OCI-LY1 (cell line): ENCODE measurements around the gene RHEX.

ENCODE experiments used
- H2AFZ ChIP-seq: fragments of 200-600 bp; sonication (generic), shearing (Covaris generic); 2 replicates; pipeline ENCODE4 v1.6.0; 2014; ENCODE audit warnings: antibody characterized with exemption, mild to moderate bottlenecking, low read length
- H3F3A ChIP-seq: fragments of 200-600 bp; sonication (generic), shearing (Covaris generic); 2 replicates; pipeline ENCODE4 v1.6.0; 2014; ENCODE audit warnings: mild to moderate bottlenecking, antibody characterized with exemption, low read length, moderate library complexity; ENCODE audit not compliant: insufficient read depth
- H3K27ac ChIP-seq: fragments of 200-600 bp; sonication (generic); 2 replicates; pipeline ENCODE4 v1.5.1; 2014; ENCODE audit warnings: low read length, mixed run types, mild to moderate bottlenecking, low read depth; ENCODE audit not compliant: poor library complexity, severe bottlenecking
- H3K27me3 ChIP-seq: fragments of 200-600 bp; sonication (generic); 2 replicates; pipeline ENCODE4 v1.6.0; 2014; ENCODE audit warnings: antibody characterized with exemption, mild to moderate bottlenecking, low read length, moderate library complexity; ENCODE audit not compliant: insufficient read depth
- H3K36me3 ChIP-seq: fragments of 200-600 bp; sonication (generic); 2 replicates; pipeline ENCODE4 v1.6.1; 2014; ENCODE audit warnings: mild to moderate bottlenecking, antibody characterized with exemption, low read length, moderate library complexity, mixed read lengths; ENCODE audit not compliant: insufficient read depth
- H3K4me1 ChIP-seq: fragments of 200-600 bp; sonication (generic); 2 replicates; pipeline ENCODE4 v1.5.1; 2014; ENCODE audit warnings: mild to moderate bottlenecking, low read length, moderate library complexity; ENCODE audit not compliant: insufficient read depth, severe bottlenecking
- H3K4me2 ChIP-seq: fragments of 200-600 bp; sonication (generic), shearing (Covaris generic); 2 replicates; pipeline ENCODE4 v1.6.1; 2014; ENCODE audit warnings: low read length
- H3K4me3 ChIP-seq: fragments of 200-600 bp; sonication (generic); 2 replicates; pipeline ENCODE4 v1.5.1; 2014; ENCODE audit warnings: low read length, low read depth, mild to moderate bottlenecking, mixed read lengths; ENCODE audit not compliant: poor library complexity, severe bottlenecking
- H3K79me2 ChIP-seq: fragments of 200-600 bp; shearing (Covaris generic); 2 replicates; pipeline ENCODE4 v1.6.1; 2016; ENCODE audit warnings: mixed run types, low read length, mixed read lengths; ENCODE audit not compliant: insufficient read depth
- H3K9ac ChIP-seq: fragments of 200-600 bp; sonication (generic), shearing (Covaris generic); 2 replicates; pipeline ENCODE4 v1.6.1; 2014; ENCODE audit warnings: mild to moderate bottlenecking, low read length, mixed read lengths
- H3K9me2 ChIP-seq: fragments of 200-600 bp; sonication (generic), shearing (Covaris generic); 2 replicates; pipeline ENCODE4 v1.6.1; 2014; ENCODE audit warnings: low read depth, mild to moderate bottlenecking, low read length, mixed read lengths
- H3K9me3 ChIP-seq: fragments of 200-600 bp; shearing (Covaris generic); 2 replicates; pipeline ENCODE4 v1.6.1; 2014; ENCODE audit warnings: low read length, mixed read lengths
- H4K20me1 ChIP-seq: fragments of 200-600 bp; sonication (generic), shearing (Covaris generic); 2 replicates; pipeline ENCODE4 v1.6.0; 2016; ENCODE audit warnings: mild to moderate bottlenecking, low read length; ENCODE audit not compliant: insufficient read depth
- CTCF ChIP-seq: fragments of 200-600 bp; sonication (generic), shearing (Covaris generic); IDR thresholded peaks from 2 replicates; pipeline ENCODE4 v1.5.1; 2017; ENCODE audit warnings: mild to moderate bottlenecking, antibody characterized with exemption, low read length, moderate library complexity, mixed read lengths
- EZH2 ChIP-seq: fragments of 200-600 bp; sonication (generic), shearing (Covaris generic); IDR thresholded peaks from 2 replicates; pipeline ENCODE4 v1.8.0; 2017; ENCODE audit warnings: borderline replicate concordance, mixed run types, mild to moderate bottlenecking, antibody characterized with exemption, low read length, moderate library complexity, mixed read lengths

RHEX gene

DNA sequence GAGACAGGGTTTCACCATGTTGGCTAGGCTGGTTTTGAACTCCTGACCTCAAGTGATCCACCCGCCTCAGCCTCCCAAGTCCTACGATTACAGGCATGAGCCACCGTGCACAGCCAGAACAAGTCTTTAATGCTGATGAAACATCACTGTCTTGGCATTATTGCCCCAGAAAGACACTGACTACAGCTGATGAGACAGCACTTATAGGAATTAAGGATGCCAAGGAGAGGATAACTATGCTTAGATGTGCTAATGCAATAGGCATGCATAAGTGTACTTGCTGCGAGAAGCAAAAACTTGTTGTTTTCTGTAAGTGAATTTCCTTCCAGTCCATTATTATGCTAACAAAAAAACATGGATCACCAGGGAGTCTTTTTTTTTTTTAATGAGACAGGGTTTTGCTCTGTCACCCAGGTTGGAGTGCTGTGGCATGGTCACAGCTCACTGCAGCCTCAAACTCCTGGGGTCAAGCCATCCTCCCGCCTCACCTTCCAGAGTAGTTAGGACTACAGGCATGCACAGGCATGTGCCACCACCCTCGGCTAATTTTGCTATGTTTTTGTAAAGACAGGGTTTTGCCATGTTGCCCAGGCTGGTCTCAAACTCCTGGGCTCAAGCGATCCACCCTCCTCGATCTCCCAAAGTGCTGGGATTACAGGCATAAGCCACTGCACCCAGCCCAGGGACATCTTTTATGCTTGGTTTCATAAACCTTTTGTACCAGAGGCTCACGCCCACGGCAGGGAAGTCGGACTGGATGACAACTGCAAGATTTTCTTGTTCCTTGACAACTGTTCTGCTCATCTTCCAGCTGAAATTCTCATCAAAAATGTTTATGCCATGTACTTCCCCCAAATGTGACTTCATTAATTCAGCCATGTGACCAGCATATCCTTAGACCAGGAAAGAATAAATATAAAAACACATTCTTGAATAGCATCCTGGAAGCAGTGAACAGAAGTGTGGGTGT, 23.1 kb downstream of the RHEX start:
- Histone ChIP-seq H3K79me2 (no peaks in the 10 kb centered on the region), H3K9ac (no peak overlapping the region), H4K20me1 (no peaks in the 10 kb centered on the region), H3K36me3 (no peaks in the 10 kb centered on the region), H3K4me3 (no peak overlapping the region), H3F3A (no peaks in the 10 kb centered on the region), H3K9me3 (no peaks in the 10 kb centered on the region), H3K27ac (no peak overlapping the region), H3K27me3 (no peaks in the 10 kb centered on the region), H2AFZ (no peak overlapping the region), H3K4me1 (no peaks in the 10 kb centered on the region), H3K4me2 (no peak overlapping the region), H3K9me2 (no peaks in the 10 kb centered on the region)
- no peak for TF ChIP-seq EZH2
- no peak for TF ChIP-seq CTCF

DNA sequence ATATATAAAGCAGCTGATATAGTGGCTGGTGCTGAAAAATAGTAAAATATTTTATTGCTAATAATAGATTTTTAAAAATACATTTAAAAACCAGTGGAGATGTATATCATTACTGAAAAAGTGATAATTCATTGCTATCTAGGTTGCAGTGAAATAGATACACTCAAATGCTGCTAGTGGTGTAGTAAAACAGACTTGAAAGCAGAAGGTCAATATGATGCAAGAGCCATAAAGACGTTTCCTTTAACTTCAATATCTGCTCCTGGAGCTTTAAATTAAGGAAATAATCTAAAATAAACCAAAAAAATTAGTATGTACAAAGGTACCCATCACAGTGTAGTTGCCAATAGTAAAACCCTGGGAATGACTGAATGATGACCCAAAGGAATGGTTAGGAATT, 26.2 kb downstream of the RHEX start:
- Histone ChIP-seq H4K20me1 (no peaks in the 10 kb centered on the region), H3K27me3 (no peaks in the 10 kb centered on the region), H3K79me2 (no peaks in the 10 kb centered on the region), H3K9ac (no peak overlapping the region), H3K4me3 (no peak overlapping the region), H3F3A (no peaks in the 10 kb centered on the region), H3K9me3 (no peaks in the 10 kb centered on the region), H3K36me3 (no peaks in the 10 kb centered on the region), H3K9me2 (no peaks in the 10 kb centered on the region), H2AFZ (no peak overlapping the region), H3K4me2 (no peak overlapping the region), H3K4me1 (no peaks in the 10 kb centered on the region), H3K27ac (no peak overlapping the region)
- TF ChIP-seq EZH2 (no peak), CTCF (no peak)

- TF ChIP-seq EZH2: no peak
- no peak for TF ChIP-seq CTCF
- H3K4me2 ChIP-seq: no peak overlapping the region
Measured at GRCh38 chr1:206080026-206080820, 27.2 kb downstream of the RHEX start.

More at GRCh38 chr1:206080026-206080820, 27.2 kb downstream of the RHEX start:
- no peak overlapping the region for H3K27ac ChIP-seq
- H3K9ac ChIP-seq: no peak overlapping the region
- H4K20me1 ChIP-seq: no peaks in the 10 kb centered on the region
- no peaks in the 10 kb centered on the region for H3K9me3 ChIP-seq
- H3K27me3 ChIP-seq: no peaks in the 10 kb centered on the region
- H3K4me3 ChIP-seq: no peak overlapping the region
- H3K4me1 ChIP-seq: no peaks in the 10 kb centered on the region
- H3K79me2 ChIP-seq: no peaks in the 10 kb centered on the region
- no peaks in the 10 kb centered on the region for H3K9me2 ChIP-seq
- H3F3A ChIP-seq: no peaks in the 10 kb centered on the region
- no peak overlapping the region for H2AFZ ChIP-seq
- no peaks in the 10 kb centered on the region for H3K36me3 ChIP-seq
